ENCODE results near the gene SLC40A1. TPM values are rescaled to one million over a fixed set of nuclear protein-coding genes. Genes with fewer than 3 reads are reported as not detected.

SLC40A1 gene
- total RNA-seq, 2 experiments from 2014 or later = 4.1 to 4.6 TPM

DNA sequence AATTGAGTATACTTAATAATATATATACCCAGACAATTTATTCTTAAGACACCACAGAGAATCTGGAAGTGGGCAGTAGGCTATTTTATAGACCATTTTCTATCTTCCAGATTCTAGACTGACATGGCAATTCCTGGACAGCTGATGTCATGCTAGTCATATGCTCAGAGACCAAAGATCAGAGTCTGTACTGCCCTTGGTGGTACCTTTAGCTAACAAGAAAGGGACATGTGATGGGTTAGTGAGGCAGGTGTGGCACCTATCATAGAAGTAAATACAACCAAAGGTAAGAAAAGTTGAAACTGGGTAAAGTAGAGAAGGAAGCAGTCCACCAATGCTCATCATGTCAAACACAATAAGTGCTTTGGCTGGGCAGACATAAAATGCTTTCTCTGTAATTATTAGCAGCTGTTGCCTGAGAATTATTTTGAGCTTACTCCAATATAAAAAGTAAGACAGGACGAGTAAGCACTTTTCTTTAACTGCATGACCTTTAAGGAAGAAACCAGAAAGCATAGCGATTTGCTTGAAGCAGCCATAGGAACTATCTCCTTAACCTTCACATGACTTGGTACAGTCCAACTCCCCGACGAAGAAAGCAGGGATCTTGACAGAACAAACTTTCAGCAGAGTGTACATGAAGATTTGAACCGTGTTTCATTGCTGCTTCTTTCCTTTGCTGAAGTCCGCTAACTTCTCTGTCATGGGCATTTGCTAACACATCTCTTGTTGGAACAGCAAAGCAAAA, 47.1 kb downstream of the SLC40A1 start:
- DNase-seq = no peak
- POLR2A ChIA-PET = no interaction called here
- Mint-ChIP-seq H3K4me1 (no peaks in the 10 kb centered on the region), H3K4me3 (no peak overlapping the region), H3K27ac (no peak overlapping the region), H3K36me3 (no peaks in the 10 kb centered on the region), H3K27me3 (no peaks in the 10 kb centered on the region), H3K9me3 (no peaks in the 10 kb centered on the region)
- no peak for ATAC-seq (ENCODE audit: low read depth)

DNA sequence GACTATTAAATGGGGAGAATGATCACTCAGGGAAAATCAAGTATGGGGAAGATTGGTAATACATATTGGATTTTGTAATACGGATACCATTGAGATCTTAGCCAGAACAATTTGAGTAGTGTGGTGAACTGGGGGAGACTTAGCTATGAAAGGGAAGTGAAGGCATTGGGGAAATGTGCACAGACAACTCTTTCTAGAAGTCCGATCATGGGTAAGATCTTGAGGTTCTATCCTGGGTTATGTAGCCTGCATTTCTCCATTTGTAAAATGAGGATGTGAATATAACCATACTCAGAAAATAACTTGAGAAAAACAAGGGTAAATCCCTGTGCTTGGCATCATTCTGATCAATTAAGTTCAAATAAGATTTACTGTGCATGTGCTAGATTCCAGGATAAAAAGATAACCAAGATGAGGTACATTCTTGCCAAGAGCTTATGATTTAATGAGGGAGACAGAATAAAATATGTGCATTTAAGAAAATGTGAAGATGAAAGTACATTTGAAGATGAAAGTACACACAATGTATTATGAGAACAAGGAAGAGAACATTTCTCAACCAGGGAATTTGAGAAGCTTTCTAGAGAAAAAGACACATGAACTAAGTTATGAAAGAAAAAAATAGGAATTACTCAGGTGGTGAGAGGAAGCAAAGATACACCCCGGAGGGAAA, 49.5 kb downstream of the SLC40A1 start:
- DNase-seq = no peak
- Mint-ChIP-seq H3K36me3 (no peaks in the 10 kb centered on the region), H3K27me3 (no peaks in the 10 kb centered on the region), H3K4me1 (no peaks in the 10 kb centered on the region), H3K9me3 (no peaks in the 10 kb centered on the region), H3K4me3 (no peak overlapping the region), H3K27ac (no peak overlapping the region)
- no peak for ATAC-seq (ENCODE audit: low read depth)
- POLR2A ChIA-PET = no interaction called here

DNA sequence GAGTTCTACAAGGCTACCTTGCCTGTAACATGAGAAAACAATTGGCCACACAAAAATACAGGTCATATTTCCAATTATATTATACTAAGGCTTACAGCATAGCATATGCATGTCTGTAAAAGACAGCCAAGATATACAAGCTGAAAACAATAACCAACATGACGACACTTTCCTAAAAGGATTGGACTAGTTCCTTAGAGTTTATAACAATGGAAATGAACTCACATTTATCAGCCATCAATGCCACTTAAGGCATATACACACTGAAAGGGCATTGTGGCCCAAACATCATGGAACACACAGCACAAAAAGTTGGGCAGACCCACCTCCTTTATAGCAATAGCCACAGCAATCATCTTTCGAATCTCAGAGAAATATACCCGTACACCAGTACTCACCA, 52.0 kb downstream of the SLC40A1 start:
- ATAC-seq (ENCODE audit: low read depth) (no peak), DNase-seq (no peak)
- Mint-ChIP-seq H3K27me3 (no peaks in the 10 kb centered on the region), H3K4me1 (no peaks in the 10 kb centered on the region), H3K4me3 (no peak overlapping the region), H3K36me3 (no peaks in the 10 kb centered on the region), H3K27ac (no peak overlapping the region), H3K9me3 (no peaks in the 10 kb centered on the region)
- POLR2A ChIA-PET = no interaction called here

DNA sequence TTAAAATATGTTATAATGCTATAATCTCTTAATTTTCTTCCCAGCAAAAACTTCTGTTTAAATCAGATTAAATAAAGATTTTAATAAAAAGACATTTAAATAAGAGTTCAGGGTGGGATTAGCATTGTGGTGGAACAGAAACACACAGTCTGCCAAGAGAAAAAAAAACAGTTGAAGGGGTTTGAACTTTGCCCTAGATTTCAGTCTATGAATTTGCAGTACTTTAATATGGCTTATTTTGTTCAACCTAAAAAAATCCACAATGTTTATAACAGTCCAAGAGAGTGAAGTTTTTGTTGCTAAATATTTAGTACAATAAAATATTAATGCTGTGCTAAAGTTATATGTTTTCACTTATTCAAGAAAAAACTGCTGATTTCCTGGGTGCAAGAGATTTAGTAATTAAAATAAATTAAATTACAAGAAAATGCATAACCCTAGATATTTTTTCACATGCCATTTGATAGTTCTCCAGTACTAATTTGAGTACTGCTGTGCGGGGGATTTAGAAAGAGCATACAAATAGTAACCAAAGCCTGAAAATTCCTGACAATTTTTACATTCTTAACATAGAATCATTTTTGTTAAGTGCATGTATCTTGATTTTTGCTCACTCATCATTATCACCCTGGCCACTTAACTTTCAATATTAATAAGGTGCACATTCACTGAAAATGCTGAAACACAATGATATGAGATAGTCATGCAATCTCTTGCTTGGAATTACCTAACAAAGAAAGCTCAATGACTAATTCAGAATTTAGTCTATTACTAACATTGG, 52.6 kb downstream of the SLC40A1 start:
- no peaks in the 10 kb centered on the region for H3K36me3 Mint-ChIP-seq
- H3K9me3 Mint-ChIP-seq = no peaks in the 10 kb centered on the region
- POLR2A ChIA-PET = no interaction called here
- ATAC-seq (ENCODE audit: low read depth) (no peak), DNase-seq (no peak)
- H3K4me3 Mint-ChIP-seq = no peak overlapping the region
- H3K27ac Mint-ChIP-seq = no peak overlapping the region
- H3K4me1 Mint-ChIP-seq = no peaks in the 10 kb centered on the region
- H3K27me3 Mint-ChIP-seq = no peaks in the 10 kb centered on the region

DNA sequence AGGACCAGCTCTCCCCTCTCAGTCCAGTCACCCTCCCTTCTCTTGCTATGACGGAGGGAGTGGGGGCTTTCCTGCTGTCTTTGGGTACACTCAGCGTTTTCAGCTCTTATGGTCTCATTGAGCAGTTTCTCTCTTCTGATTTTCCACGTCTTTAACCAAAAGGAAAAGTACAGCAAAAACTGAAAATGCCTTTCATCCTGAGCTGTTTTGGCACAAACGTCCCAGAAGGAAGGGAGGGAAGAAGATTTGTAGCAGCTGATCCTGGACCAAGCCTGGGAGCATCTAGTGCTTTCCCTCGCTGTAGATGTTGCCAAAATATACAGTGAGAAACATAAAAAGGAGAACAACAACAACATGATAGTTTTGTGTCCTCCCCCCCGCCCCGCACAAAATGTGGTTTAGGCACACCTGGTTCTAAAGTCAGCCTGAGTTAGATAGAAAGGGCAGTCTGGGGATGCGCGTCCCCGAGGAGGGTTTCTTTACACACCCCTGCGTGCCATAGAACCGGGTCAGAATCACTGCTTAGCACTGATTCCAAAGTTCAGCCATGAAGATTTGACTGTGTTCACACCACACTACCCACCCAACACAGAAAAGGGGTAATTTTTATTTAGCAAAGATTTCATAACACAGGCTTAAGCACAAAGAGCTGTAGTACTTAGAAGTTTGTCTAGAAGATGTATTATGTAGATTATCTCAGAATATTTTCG, 53.4 kb downstream of the SLC40A1 start:
- Mint-ChIP-seq H3K27ac (no peak overlapping the region), H3K36me3 (no peaks in the 10 kb centered on the region), H3K4me1 (no peaks in the 10 kb centered on the region), H3K4me3 (no peak overlapping the region), H3K9me3 (no peaks in the 10 kb centered on the region), H3K27me3 (no peaks in the 10 kb centered on the region)
- POLR2A ChIA-PET = no interaction called here
- ATAC-seq (ENCODE audit: low read depth) (no peak), DNase-seq (no peak)

DNA sequence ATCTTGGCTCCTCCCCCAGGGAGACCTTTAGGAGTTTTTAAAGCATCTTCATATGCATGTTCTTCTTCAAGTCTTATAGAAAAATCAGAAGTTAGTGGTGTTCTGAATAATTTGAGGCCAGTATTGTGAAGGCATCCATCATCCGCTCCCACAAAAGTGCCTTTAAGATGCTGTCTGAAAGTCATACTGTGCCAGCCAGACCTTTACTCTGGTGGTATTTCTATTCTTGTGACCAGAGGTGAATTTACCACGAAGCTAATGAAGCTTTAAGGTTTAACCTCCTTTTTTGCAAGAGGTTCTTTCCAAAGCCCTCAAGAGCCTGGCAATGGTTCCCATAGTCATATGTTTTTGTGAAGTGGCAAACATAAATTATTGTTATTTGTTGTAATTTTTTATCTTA, 54.3 kb downstream of the SLC40A1 start:
- no peak for ATAC-seq (ENCODE audit: low read depth)
- Mint-ChIP-seq H3K27me3 (no peaks in the 10 kb centered on the region), H3K27ac (no peak overlapping the region), H3K4me3 (no peak overlapping the region), H3K36me3 (no peaks in the 10 kb centered on the region), H3K9me3 (no peaks in the 10 kb centered on the region), H3K4me1 (no peaks in the 10 kb centered on the region)
- DNase-seq = no peak
- POLR2A ChIA-PET = no interaction called here

DNA sequence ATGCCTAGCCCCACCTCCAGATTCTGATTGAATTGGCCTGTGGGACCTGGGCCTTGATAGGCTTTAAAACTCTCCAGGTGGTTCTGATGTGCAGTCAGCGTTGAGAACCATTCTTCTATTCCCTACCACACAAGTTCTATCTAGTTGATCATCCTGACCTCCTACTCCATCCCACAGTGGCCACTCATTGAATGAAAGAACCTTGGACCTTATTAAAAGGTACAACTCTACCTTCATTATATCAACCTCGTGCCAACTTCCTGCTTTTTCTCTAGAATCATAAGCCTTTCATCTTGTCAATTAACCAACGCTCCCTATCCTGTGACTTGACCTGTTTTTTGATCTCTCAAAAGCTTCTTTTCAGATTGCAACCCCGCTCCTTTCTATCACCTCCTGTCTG, 55.8 kb downstream of the SLC40A1 start:
- Mint-ChIP-seq H3K27me3 (no peaks in the 10 kb centered on the region), H3K4me3 (no peak overlapping the region), H3K36me3 (no peaks in the 10 kb centered on the region), H3K27ac (no peak overlapping the region), H3K4me1 (no peaks in the 10 kb centered on the region), H3K9me3 (no peaks in the 10 kb centered on the region)
- no peak for ATAC-seq (ENCODE audit: low read depth)
- POLR2A ChIA-PET = no interaction called here
- no peak for DNase-seq

DNA sequence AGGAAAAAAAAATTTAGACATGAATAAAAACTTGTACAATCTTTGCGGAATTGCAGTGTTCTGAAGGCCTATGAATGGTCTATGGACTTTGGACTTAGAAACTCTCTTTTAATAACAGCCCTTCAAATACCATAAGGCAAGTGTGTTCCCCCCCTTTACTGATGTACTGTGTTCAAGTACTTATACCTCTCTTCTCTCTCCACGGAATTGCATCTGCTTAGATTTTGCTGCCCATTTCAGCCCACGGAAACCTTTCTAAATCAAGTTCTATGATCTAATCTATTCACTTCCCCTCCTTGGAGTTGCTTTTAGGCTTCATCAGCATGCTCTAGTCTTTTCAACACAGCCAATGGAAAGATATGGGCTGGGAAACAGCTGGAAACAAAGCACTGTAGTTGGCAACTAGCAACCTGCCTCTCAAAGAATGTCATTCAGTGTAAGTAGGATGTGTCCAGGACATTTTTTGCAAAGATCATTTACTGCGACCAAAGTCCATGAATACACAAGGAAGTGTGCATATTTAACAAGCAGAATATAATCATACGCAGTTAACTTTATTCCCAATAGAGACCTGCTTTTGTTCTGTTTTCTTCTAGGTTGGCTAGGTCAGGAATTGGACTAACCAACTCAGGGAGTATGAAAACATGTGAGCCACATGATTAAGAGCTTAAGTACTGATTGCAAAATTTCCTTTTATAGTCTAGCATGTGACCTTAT, 58.0 kb downstream of the SLC40A1 start:
- DNase-seq (no peak), ATAC-seq (ENCODE audit: low read depth) (no peak)
- no peak overlapping the region for H3K27ac Mint-ChIP-seq
- no peaks in the 10 kb centered on the region for H3K4me1 Mint-ChIP-seq
- POLR2A ChIA-PET = no interaction called here
- H3K9me3 Mint-ChIP-seq = no peaks in the 10 kb centered on the region
- H3K4me3 Mint-ChIP-seq = no peak overlapping the region
- no peaks in the 10 kb centered on the region for H3K36me3 Mint-ChIP-seq
- no peaks in the 10 kb centered on the region for H3K27me3 Mint-ChIP-seq

DNA sequence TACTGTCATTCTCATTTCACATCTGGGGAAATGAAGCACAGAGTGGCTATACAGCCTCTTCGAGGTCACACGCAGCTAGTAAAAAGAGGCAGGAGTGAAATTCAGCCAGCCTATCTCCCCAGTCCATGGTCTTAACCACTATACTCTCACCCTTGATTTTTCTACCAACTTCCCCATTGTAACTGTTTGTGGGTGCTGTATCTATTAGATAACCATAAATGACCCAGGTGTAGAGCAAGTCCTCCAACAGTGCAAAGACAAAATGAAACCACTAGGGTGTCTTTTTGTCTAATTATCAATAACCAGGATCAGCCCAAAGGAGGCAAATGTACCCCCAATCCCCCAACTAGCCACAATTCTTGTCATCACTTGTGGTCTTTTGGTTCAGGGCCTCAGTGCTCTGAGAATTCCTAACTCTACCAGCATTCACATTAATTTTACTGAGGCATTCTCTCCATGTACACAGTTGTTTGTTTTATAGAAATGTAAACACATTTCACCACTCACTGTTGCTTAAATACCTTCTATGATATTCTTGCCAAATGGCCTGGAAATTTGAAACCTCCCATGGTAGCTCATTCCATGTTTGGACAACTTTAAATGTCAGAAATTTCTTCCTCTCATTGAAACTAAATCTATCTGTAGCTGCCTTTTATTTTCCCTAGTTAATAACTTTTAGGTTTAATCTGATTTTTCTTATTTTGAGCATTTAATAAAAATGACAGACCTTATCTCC, 58.7 kb downstream of the SLC40A1 start:
- no peak overlapping the region for H3K27ac Mint-ChIP-seq

DNA sequence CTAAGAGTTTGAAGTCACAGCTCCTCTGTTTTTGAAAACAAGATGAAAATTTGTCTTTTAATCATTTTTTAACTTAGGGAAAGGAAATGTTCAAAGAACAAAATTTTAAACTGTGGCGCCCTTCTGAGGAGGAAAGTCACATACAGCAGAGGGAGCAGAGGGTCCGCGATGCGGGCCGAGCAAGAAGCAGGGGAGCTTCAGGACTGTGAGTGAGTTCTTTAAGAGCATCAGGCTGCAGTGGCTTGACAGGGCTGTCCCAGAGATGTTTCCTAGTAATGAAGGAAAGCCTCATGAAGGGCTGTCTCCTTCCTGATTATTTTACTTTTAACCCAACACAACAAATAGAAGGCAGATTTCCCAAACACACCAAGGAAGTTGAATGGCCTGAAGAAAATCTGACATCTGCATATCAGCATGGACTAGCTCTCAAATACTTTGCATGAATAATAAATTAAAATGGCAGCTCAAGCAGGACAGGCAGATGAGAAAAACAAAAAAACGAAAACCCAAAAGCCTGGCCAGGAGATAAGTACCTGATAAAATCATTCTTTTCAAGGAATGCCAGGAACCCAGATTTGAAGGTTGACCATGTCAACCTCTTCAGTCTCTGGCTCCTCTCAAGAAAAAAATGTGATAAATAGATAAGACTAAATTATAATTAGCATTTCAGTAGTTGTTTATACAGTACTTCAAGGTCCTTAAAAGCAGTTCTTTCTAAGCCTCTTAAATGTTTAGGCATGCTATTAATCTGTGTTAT, 60.8 kb downstream of the SLC40A1 start:
- Mint-ChIP-seq H3K27ac (no peak overlapping the region), H3K4me1 (no peaks in the 10 kb centered on the region), H3K27me3 (no peaks in the 10 kb centered on the region), H3K36me3 (no peaks in the 10 kb centered on the region), H3K9me3 (no peaks in the 10 kb centered on the region), H3K4me3 (no peak overlapping the region)
- ATAC-seq (ENCODE audit: low read depth) = no peak
- no peak for DNase-seq
- POLR2A ChIA-PET = no interaction called here

More for the DNA sequence above, 58.7 kb downstream of the SLC40A1 start:
- DNase-seq (no peak), ATAC-seq (ENCODE audit: low read depth) (no peak)
- POLR2A ChIA-PET = no interaction called here
- Mint-ChIP-seq H3K27me3 (no peaks in the 10 kb centered on the region), H3K9me3 (no peaks in the 10 kb centered on the region), H3K4me3 (no peak overlapping the region), H3K4me1 (no peaks in the 10 kb centered on the region), H3K36me3 (no peaks in the 10 kb centered on the region)

DNA sequence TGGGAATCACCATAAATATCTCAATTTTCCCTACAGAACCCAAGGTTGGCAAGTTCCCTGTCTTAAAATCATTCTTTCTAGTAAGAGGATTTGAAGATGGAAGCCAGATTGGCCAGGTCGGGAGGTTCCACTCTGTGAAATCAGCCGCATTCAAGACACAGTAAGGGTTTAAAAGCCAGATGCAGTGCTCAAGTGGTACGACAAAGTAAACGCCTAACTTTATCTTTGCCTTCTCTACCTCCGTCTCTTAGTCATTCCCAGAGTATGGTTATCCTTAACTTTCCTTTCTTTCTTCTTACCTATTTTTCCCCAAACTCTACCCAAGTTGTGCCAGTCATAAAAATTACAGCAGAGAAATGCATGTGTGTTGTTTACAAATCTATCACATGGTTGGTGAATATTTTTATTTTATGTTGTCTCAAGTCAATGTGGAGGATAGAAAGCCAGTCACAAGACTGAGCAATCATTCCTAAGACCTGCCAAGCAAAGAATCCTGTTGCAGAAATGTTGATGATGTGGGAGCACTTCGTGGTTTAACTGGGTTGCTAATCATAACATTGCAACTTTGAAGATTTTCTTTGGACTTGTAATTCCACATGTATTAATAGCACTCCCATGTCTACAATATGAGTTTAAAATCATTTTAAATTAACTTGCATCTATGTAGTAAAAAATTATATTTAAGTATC, 62.6 kb downstream of the SLC40A1 start:
- no peaks in the 10 kb centered on the region for H3K4me1 Mint-ChIP-seq
- H3K27ac Mint-ChIP-seq = no peak overlapping the region
- no peak for ATAC-seq (ENCODE audit: low read depth)
- H3K27me3 Mint-ChIP-seq = no peaks in the 10 kb centered on the region
- H3K36me3 Mint-ChIP-seq = no peaks in the 10 kb centered on the region
- no peak overlapping the region for H3K4me3 Mint-ChIP-seq
- POLR2A ChIA-PET = no interaction called here
- no peak for DNase-seq
- H3K9me3 Mint-ChIP-seq = no peaks in the 10 kb centered on the region

DNA sequence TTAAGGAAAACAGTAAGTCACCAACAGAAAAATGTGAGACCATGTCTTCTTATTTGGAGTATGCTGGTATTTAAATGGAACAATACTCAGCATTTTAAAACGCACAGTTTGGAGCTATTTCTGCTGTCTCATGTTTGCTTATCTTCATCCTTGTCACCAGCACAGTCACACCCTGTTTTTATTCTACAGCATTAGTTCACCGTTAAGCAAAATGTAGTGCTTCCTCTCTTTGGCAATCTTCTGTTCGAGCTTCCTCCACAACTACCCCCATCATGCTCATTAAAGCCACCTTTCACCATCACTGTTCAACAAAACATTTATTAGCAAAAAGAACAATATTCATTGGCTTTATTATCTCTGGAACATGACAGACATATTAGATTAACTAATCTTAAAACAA, 64.0 kb downstream of the SLC40A1 start:
- Mint-ChIP-seq H3K27me3 (peaks cover under 1% of the 10 kb centered on the region), H3K4me1 (no peaks in the 10 kb centered on the region), H3K4me3 (no peak overlapping the region), H3K27ac (no peak overlapping the region), H3K36me3 (no peaks in the 10 kb centered on the region), H3K9me3 (no peaks in the 10 kb centered on the region)
- POLR2A ChIA-PET = no interaction called here
- DNase-seq (no peak), ATAC-seq (ENCODE audit: low read depth) (no peak)
